Measurements from ENCODE around the gene APOB.

The APOB gene

DNA sequence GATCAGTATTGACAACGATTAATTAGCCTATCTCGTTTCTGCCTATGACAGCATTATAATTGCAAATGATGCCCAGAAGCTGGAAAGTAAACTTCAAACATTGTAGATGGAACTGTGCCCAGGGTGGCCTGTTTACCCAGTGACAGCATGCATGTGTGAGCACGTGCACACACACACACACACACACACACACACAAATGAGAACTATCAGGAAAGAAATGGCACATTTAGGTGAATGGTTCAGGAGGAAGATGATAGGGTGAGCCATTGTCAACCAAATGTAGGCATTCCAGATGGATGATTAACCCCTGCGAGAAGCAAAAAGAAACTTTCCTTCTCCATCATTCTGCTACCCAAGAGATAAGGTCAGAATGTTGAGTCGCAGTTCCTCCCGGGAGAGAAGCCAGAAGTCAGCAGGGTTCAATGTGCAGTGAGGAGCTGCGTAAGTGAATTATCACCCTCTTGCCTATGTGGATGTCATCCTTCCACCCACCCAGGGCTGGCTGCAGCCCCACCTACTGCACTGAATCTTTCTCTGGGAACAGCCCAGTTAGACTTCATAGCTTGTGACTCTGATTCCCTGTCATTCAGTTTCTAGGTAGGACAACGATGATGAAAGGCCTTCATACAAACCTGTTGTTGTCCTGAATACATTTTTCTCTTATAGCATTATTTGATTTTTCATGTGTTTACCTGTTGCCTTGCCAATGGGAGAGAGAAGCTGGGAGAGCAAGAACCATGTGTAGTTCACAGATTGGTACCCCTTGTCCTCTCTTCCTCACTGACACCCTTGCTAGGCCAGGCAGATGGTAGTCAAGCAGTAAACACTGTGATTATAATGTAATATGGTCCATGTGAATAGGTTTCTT is 3.5 kb upstream of the APOB start:
- DNase-seq (ENCODE audit: low spot score), result no peak

DNA sequence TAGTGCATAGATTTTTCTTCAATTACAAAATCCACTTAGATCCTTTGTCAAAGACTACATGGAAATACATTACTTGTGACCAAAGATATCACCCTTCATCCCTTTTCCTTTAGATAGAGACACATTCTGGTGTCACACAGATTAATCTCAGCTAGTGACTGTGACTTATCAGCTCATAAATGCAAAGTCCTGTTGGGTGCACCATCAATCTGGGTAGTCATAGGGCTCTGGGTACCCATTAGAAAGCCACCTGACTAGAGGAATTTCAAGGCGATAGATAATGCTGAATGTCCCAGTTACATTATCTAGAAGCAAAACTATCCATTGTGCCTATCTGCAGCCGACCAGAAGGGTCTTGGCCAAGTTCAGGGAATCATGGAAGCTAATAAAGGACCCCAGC is 2.6 kb upstream of the APOB start:
- DNase-seq (ENCODE audit: low spot score), result no peak

DNA sequence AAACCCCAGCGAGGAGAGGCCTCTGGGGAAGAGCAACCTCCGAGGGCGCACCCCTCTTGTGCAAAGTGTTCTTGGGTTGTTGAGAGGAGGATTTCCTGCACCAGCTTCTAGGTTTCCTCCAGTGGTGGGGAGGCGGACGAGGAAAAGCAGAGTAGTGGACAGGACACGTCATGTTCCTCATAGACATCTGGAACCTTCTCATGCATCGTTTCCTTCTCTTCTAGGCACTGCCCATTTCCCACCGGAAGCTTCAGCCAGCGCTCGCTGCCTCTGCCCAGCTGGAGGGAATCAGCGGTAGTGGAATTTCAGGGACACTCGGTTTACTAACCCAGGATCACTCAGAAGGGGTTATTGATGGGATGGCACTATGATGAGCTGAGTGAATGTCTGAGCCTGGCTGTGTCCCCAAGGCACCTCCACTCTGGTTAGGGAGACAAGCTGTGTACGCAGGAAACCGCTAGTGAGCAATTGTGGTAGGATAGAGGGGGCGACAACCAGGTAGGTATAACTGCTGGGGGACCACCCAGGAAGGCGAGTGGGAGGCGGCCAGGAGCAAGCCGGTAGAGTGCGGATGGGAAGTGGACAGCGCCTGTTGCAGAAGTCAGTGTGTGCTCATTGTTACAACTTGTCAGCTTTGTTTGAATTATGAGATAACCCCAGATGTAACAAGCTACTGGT is 960 bp upstream of the APOB start:
- no peak for DNase-seq (ENCODE audit: low spot score)

DNA sequence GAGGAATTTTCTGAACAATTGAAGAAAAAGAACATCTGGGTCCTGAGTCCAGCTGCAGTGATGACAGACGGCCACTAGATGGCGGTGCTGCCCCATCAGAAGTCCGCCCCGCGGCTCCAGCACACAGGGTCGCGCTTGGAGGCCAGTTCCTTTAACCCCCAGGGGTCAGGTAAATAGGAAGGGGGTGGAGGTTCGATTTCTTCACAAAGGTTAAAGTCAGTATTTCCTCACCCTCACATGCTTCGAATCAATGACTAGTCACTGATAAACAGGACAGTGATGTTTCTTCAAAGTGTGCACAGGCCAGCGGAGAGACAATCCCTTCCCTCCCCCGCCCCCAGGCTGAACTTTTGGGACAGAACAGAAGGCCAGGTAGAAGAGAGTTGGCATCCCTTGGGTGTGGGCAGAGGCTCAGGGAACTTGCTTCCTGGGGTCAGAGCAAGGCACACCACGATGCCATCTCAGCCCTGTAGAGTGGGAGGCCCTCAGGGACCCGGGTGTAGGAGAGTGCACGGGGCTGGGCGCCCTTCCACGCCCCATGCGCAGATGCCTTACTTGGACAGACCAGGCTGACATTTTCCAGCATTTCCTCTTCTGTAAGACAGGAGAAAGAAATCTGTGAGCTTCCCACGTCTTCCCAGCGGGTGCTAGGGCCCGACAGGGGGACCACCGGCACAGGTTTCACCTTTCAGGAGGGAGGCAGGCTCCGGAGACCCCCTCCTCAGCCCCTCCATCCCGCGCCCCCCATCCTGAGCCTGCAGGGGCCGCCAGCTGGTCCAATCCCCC is 722 bp downstream of the APOB start:
- peak; percentile 59 for DNase-seq (ENCODE audit: low spot score)

DNA sequence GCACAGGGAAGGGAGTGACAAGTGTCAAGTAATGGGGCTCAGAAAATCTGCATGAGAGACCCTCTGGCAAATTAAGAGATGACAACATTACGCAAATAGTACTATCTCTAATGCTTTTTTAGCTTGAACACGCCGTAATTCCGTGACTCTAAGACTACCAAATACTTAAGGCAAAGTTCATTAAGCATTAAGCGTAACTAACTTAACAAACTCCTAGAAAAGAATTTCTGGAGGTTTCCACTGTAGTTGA is 1.2 kb downstream of the APOB start:
- no peak for DNase-seq (ENCODE audit: low spot score)

DNA sequence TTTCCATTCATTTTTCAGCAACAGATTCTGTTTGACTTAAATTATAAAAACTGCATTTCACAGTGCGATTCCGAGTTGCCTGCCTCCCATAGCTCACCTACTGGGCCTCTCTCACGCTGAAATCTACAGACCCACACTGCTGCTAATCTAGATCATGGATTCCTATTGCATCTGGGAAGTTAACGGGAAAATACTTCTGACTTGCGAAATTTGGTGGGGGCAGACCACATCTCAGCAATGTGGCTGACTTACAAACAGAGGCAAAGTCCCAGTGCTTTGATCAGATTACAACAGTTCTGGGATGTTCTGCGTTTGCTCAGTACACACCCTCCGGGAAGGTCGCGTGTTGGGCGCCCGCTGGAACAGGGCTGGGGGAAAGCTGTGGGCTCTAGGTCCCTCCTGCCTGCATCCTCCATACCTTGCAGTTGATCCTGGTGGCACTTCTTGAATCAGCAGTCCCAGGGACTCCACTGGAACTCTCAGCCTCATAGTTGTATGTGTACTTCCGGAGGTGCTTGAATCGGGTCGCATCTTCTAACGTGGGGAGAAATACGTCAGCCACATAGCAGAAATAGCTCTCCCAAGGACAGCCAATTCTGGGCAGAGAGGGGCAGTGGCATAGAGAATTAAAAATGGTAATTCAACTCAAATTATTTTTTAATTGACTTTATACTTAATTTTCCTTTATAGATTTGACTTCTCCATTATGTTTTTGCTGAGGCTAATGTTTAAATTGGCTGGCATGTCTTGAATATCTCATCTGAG is 1.7 kb downstream of the APOB start:
- DNase-seq (ENCODE audit: low spot score), result no peak

DNA sequence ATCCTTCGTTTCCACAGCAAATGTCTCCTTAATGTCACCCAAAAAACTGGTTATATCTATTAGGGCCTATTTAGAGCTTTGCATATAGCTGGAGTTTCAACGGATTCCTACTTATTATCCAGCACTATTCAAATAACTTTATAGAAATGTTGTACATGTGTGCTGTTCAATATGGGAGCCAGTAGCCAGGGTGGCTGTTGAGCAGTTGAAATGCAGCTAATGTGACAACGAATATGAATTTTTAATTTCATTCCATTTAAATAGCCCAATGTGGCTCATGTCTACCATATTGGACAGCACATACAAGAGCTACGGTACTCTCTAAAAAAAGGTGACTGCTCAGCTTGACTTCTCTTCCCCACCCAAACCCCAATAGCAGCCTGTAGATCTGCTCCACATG is 2.4 kb downstream of the APOB start:
- DNase-seq (ENCODE audit: low spot score), result no peak

DNA sequence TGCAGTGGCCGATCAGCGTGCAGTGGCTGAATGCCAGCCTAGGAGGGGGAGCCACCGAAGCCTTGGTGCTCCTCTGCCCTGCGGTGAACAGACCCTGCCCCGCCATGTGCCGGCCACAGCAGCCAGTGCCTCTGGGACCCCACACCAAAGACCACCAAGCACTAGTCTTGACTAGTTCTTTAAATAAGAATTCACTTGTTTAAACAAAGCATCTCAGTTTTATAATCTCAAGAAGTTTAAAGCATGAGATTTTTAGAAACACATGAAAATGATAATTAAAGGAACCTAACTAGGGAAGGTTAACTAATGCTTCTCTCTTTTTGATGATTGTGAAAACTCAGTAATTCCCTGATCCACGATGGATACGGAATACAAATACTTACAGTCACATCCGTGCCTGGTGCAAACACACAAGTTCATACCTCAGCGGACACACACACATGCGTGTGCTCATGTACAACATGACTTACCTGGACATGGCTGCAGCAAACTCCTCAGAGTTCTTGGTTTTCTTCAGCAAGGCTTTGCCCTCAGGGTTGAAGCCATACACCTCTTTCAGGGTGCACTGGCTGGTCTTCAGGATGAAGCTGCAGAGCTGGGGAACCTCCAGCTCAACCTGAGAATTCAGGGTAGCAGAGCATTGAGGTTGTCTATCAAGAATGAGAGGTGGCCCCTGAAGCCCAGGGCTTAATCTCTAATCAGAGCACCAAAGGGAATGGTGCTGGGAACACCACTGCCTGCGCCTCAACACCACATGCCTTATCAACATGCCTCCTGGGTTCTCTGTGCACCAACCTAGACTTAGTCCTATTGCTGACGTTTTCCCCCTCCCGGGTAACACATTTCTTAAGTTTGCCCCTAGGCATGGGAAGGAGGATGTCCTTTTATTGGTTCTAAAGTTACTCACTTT is 3.1 kb downstream of the APOB start:
- no peak for DNase-seq (ENCODE audit: low spot score)

DNA sequence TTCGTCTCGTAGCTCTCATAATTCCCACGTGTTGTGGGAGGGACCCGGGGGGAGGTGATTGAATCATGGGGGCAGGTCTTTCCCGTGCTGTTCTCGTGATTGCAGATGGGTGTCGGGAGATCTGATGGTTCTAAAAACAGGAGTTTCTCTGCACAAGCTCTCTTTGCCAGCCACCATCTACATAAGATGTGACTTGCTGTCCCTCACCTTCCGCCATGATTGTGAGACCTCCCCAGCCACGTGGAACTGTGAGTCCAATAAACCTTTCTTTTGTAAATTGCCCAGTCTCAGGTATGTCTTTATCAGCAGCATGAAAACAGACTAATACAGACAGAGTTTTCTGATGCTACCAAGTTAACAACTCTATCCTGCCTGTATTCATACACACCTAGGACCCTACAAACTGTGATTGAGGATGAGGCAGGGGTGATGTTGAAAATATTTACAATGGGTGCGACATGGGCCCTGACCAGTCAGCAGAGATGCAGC is 3.9 kb downstream of the APOB start:
- DNase-seq (ENCODE audit: low spot score), result no peak

DNA sequence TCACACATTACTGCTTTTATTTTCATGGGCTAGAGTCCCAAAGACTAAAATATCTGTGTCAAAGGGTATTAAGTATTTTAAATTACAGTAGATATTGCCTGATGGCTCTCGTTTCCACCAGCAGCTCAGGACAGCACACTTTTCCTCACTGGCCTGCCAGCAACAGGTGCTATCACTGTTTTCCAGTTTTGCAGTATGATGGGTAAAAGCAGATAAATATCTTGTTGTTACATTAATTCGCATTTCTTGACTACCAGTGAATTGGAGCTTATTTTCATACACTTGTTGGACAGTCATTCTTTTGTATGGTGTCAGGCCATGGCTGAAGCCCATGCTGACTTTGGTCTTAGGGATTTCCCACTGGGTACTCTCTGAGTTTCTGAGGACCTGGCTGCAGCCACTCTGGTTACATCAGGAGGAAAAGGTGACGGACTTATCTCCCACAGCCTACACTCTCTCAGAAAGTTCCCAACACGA is 4.8 kb downstream of the APOB start:
- DNase-seq (ENCODE audit: low spot score), result no peak

DNA sequence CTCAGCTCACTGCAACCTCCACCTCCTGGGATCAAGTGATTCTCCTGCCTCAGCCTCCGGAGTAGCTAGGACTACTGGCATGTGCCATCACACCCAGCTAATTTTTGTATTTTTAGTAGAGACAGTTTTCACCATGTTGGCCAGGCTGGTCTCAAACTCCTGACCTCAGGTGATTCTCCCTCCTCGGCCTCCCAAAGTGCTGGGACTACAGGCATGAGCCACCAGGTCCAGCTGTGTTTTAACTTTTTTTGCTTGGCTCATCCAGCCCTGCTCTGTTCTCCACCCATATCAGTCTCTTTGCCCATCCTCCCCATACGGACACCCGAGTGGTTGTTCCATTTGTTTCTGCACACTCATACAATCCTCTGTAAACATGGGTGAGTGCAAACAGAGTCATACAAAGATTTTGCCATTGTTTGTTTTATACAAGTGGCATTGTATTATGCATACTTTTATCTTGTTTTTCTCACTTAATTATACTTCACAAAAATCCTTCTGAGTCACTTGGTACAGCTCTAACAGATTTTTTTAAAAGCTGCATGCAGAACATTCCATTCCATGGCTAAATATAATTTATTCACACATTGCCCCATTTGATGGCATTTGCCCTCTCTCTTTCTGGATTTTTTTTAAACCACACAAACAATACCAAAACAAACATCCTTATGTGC is 5.3 kb downstream of the APOB start:
- DNase-seq (ENCODE audit: low spot score), result no peak

DNA sequence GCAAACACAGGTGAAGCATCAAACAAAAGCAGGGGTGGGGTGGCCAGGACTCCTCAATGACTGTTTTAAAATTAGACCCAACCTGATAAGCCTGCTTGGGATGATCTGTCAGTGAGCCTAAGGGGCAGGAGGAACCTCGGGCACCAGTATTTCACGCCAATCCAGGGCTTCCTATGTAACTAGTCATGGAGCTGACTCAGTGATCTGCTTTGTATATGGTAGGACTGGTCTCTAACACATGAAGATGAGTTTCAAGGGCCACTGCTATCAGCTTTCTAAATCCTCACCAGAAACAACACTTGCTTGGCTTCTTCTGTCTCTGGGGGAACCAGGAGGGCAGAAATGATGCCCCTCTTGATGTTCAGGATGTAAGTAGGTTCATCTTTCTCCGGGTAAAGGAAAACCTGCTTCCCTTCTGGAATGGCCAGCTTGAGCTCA is 6.2 kb downstream of the APOB start:
- DNase-seq (ENCODE audit: low spot score), result no peak

DNA sequence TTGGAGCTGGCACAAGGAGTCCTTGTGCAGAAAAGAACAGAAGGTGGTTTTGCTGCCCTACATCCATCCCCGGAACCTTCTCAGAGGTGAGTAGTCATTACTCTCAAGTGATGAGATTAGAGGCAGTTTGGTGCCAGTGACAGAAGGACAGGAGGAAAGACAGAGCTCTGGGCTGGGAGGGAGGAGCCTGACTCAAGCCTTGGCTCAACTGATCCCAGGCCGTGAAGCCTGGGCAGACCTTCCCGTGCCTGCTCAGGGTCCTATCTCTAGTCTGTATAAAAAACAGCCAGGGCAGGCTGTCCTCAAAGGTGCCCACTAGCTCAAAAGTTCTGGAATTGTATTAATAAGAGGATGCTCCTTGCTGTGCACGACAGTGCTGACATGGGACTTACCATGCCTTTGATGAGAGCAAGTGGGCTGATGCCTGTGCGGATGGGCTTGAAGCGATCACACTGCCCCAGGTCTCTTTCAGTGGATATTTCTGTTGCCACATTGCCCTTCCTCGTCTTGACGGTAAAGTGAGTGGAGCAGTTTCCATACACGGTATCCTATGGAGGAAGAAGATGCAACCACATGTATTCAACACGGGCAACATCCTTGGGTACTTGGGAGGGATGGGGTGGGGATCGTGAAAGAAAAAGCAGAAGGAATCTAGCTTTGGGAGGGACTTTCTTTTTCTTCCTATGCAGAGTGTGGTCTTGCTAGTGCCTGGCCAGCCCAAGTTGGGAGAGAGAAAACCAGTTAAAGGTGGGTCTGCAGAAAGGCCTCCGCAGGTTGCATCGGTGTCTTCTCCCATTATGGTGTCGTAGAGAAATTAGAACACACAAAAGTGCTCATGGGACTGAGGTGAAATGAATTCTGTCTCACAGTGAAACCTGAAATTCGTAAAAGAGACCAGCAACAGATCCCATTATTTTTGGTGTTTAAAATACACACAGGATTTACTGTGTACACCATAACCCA is 6.9 kb downstream of the APOB start:
- no peak for DNase-seq (ENCODE audit: low spot score)

DNA sequence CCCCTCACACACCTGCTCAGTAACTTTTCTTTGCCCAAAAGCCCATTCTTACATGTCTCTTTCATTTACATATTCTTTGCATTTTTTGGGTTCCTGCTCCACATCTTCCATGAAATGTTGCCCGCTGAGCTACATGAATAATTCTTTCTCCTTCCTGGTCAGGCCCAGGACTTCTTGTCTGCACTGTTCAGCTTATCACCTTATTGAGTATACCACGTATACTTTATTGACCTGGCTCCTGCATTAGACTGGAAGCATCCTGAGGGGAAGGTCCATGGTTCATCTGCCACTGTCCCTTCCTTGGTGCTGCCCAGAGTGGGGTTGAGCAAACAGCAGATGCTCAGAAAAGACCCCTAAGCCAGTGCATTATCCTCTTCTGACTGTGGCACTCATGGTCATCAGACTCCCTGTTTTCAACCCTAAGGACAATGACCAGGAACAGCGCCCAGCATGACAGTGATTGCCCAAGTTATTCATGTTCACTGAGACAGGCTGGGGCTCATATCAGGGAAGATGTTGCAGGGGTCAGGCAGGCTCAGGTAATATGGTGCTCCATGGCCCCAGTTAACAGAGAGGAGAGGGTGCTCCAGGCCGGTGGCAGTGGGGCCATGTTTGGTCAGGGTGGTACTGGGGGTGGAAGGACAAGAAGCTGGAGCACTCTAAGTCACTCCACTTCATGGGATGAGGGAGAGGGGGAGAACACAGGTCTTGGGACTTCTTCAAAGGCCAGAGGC is 7.7 kb downstream of the APOB start:
- DNase-seq (ENCODE audit: low spot score), result no peak

DNA sequence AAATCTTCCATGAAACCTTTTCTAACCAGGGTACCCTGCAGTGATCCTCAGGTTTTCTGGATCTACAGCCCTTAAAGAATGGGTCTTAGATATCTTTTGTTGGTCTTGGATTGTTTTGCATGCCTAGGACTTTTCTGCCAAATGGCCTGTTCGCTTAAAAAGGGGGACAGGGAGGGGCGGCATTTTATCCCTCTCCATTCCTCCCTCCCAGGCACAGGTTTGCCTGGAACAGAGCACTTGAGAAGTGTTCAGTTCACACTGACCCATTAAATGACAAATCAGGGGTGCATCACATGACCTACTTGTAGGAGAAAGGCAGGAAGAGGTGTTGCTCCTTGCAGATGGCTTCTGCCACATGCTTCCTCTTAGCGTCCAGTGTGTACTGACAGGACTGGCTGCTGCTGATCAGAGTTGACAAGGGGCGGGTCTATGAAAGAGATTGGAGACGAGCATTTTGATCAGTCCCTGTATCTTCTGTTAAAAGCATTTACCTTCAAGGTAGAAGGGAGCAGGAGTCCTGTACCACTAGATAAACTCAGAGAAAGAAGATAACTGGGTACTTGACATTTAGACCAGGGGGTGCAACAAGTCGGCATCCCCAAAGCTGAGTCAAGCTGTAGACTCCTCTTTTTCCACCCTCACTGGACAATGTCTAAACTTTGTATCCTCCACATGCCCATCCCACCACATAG is 8.4 kb downstream of the APOB start:
- no peak for DNase-seq (ENCODE audit: low spot score)

DNA sequence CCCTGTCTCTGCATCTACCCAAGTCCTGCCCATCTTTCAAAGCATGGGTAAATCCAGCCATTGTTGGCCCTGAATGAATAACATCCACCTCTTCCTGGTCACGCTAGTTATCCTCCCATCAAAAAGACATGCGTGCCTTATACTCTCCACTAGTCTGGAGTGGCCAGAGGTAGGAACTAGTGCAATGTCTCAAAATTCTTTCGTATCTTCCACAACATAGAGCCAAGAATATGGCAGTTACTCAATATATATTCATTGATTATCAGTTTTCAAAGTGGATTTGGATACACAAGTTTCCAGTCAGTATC is 8.9 kb downstream of the APOB start:
- DNase-seq (ENCODE audit: low spot score), result no peak

DNA sequence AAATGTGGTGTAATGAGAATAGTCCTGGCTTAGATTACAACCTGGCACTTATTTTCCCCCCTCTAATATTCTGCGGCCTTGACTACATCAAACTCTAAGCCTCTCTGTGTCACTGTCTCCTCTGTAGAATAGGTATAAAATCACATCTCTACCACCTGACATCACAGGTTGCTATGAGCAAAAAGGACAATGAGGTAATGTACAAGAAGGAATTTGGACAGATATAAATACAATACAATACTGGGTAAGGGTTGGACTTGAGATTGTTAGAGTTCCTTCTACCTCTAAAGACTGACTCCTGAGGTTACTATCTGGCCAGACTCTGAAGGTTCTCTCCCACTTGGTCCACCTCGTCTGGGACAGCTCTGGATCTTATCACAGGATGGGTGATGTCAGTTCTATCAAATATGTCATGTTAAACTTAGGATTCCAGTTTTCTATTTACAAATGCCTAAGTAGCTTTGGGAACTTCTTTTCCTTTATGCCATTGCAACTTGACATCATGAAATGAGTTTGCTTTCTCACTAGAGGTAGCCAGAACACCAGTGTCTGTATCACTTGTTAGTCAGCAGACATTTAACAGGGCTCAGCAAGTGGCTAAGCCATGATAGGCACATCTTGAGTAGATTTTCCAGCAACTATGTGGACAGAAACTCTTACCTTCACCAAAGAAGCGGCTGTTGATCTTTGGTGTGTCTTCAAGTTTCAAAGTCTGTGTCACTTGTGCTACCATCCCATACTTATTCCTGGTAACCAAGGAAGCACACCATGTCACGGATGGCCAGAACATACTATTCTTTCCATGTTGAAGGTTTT is 9.5 kb downstream of the APOB start:
- no peak for DNase-seq (ENCODE audit: low spot score)

Measured in germinal center (tissue), 1 donor.